Measurements from ENCODE around the gene LSG1. TPM values are rescaled to one million over a fixed set of nuclear protein-coding genes. Genes with fewer than 3 reads are reported as not detected.

Gene LSG1
- total and polyA plus RNA-seq, 9 donors = 26.8 to 46.6 (median 31.5) TPM

- Histone ChIP-seq H3K4me3 (no peak overlapping the region), H3K36me3 (no peaks in the 10 kb centered on the region), H3K27me3 (no peaks in the 10 kb centered on the region), H3K9me3 (no peaks in the 10 kb centered on the region), H3K27ac (no peak overlapping the region), H3K4me1 (ENCODE audit: insufficient read depth) (no peaks in the 10 kb centered on the region)
- WGBS, 3 donors = 88 to 95% (median 89%) methylated on average over 23 to 25 of the region's 25 CpGs
- TF ChIP-seq POLR2A (IDR thresholded peaks at IDR 0.05) (no peak), EP300 (IDR thresholded peaks at IDR 0.05) (no peak), CTCF (IDR thresholded peaks at IDR 0.05) (no peak)
- intact Hi-C loops (cut with DNase I) = no loop called here
- DNase-seq = no peak
Measured at GRCh38 chr3:194623449-194624290, 48.3 kb downstream of the LSG1 start.

DNA sequence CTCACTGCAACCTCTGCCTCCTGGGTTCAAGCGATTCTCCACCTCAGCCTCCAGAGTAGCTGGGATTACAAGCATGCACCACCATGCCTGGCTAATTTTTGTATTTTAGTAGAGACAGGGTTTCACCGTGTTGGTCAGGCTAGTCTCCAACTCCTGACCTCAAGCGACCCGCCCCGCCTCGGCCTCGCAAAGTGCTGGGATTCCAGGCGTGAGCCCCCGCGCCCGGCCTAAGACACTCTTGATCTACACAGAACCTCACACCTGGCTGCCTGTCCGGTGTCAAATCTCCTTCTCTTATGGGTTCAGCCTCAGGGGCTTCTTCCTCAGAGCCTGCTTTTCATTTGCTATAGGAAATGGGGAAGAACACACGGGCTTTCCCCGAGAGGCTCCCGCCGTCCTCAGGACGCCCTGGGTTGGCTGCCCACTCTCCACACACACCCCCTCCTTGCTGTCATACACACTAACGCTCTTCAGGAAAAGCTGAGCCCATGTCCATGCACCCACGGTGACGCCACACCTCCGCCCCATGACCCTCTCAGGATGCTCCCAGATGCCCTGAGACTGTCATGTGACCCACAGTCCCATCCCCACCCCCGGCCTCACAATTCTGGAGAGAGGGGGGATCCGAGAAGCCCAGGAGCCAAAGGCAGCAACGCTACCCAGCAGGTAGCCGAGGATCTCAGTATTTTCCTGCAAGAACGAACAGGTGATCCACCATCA is 49.2 kb downstream of the LSG1 start:
- Histone ChIP-seq H3K27me3 (no peaks in the 10 kb centered on the region), H3K36me3 (no peaks in the 10 kb centered on the region), H3K9me3 (no peaks in the 10 kb centered on the region), H3K4me3 (no peak overlapping the region), H3K27ac (no peak overlapping the region), H3K4me1 (ENCODE audit: insufficient read depth) (no peaks in the 10 kb centered on the region)
- intact Hi-C loops (cut with DNase I) = no loop called here
- TF ChIP-seq CTCF (IDR thresholded peaks at IDR 0.05) (no peak), EP300 (IDR thresholded peaks at IDR 0.05) (no peak), POLR2A (IDR thresholded peaks at IDR 0.05) (no peak)
- DNase-seq = no peak
- 88 to 92% (median 91%) methylated on average over 26 of the region's 26 CpGs for WGBS, 3 donors

GRCh38 chr3:194621947-194622346 is 50.0 kb downstream of the LSG1 start:
- Histone ChIP-seq H3K27ac (no peak overlapping the region), H3K36me3 (no peaks in the 10 kb centered on the region), H3K4me1 (ENCODE audit: insufficient read depth) (no peaks in the 10 kb centered on the region), H3K9me3 (no peaks in the 10 kb centered on the region), H3K27me3 (no peaks in the 10 kb centered on the region), H3K4me3 (no peak overlapping the region)
- WGBS, 3 donors = 87 to 91% (median 89%) methylated on average over 14 of the region's 14 CpGs
- intact Hi-C loops (cut with DNase I) = no loop called here
- DNase-seq = no peak
- TF ChIP-seq CTCF (IDR thresholded peaks at IDR 0.05) (no peak), EP300 (IDR thresholded peaks at IDR 0.05) (no peak), POLR2A (IDR thresholded peaks at IDR 0.05) (no peak)

DNA sequence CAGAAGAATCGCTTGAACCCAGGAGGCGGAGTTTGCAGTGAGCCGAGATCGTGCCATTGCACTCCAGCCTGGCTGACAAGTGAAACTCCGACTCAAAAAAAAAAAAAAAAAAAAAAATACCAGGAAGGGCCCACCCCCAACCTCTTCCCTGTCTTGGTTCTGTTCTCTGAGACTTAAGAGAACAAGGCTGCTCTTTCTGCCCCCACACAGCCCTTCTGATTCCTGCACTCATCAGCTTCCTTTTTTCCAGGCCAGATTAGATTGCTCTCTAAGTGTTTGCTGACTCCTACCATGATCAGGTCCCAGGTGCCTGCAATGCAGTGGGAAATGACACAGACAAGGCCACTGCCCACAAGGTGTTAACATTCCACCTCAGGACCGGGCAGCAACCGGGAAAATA is 51.8 kb downstream of the LSG1 start:
- Histone ChIP-seq H3K27me3 (no peaks in the 10 kb centered on the region), H3K4me1 (ENCODE audit: insufficient read depth) (no peaks in the 10 kb centered on the region), H3K36me3 (no peaks in the 10 kb centered on the region), H3K9me3 (no peaks in the 10 kb centered on the region), H3K4me3 (no peak overlapping the region), H3K27ac (no peak overlapping the region)
- WGBS, 3 donors = 81 to 87% (median 86%) methylated on average over 7 of the region's 7 CpGs
- no peak for TF ChIP-seq EP300 (IDR thresholded peaks at IDR 0.05)
- no peak for TF ChIP-seq POLR2A (IDR thresholded peaks at IDR 0.05)
- TF ChIP-seq CTCF (IDR thresholded peaks at IDR 0.05) = no peak
- intact Hi-C loops (cut with DNase I) = no loop called here
- DNase-seq = no peak
